IMR-90 (cell line): ENCODE results near the gene F5. TPM values are rescaled to one million over a fixed set of nuclear protein-coding genes. Genes with fewer than 3 reads are reported as not detected.

Experiments used
- ATAC-seq: fragments of 200-7000 bp; cut with Tn5 transposase; 2 replicates; pipeline ENCODE4 v1.9.1; 2020; ENCODE audit warnings: low read depth, mild to moderate bottlenecking, moderate library complexity
- BruUV-seq: library from RNA; stranded (reverse); fragments of 400-500 nt; replicated peaks from 2 replicates; lab custom pipeline; 2021; lab: Mats Ljungman, UMichigan
- CTCF ChIA-PET: fragments of 300-600 bp; formaldehyde crosslinking; extraction: SDS; loops from one replicate; lab custom pipeline; 2021; ENCODE audit warnings: antibody characterized with exemption; lab: Yijun Ruan, JAX
- POLR2A ChIA-PET: fragments of 300-600 bp; sonication (Branson Sonifier 250); formaldehyde crosslinking; loops from one replicate; lab custom pipeline; 2022; ENCODE audit warnings: antibody characterized with exemption; ENCODE audit not compliant: unreplicated experiment; lab: Charles Lee
- DNase-seq: peaks from one replicate; pipeline ENCODE4 v3.0.0; 2013
- H2AFZ ChIP-seq: replicated peaks from 2 replicates; pipeline ENCODE3; 2013; ENCODE audit warnings: low read length, mild to moderate bottlenecking; ENCODE audit not compliant: poor library complexity
- H2AK5ac ChIP-seq: 2 replicates; pipeline ENCODE4 v1.6.1; 2013; ENCODE audit warnings: low read depth, low read length, inconsistent platforms
- H2AK9ac ChIP-seq: replicated peaks from 2 replicates; pipeline ENCODE3; 2013; ENCODE audit warnings: mild to moderate bottlenecking, low read depth, low read length, moderate library complexity; ENCODE audit not compliant: poor library complexity
- H2BK120ac ChIP-seq: 2 replicates; pipeline ENCODE4 v1.6.1; 2013; ENCODE audit warnings: low read depth, low read length, inconsistent platforms
- H2BK15ac ChIP-seq: 3 replicates; pipeline ENCODE4 v1.6.1; 2013; ENCODE audit warnings: low read depth, low read length, inconsistent platforms
- H2BK20ac ChIP-seq: 2 replicates; pipeline ENCODE4 v1.6.1; 2013; ENCODE audit warnings: low read depth, mild to moderate bottlenecking, inconsistent platforms, low read length, moderate library complexity
- H2BK5ac ChIP-seq: 2 replicates; pipeline ENCODE4 v1.6.1; 2013; ENCODE audit warnings: mild to moderate bottlenecking, low read depth, low read length, inconsistent platforms; ENCODE audit not compliant: poor library complexity, severe bottlenecking
- H3K14ac ChIP-seq: replicated peaks from 2 replicates; pipeline ENCODE4 v1.6.1; 2013; ENCODE audit warnings: low read depth, low read length, inconsistent platforms
- H3K18ac ChIP-seq: 2 replicates; pipeline ENCODE4 v1.6.1; 2013; ENCODE audit warnings: low read depth, low read length, control low read depth
- H3K23ac ChIP-seq: 2 replicates; pipeline ENCODE4 v1.6.1; 2013; ENCODE audit warnings: low read depth, low read length, inconsistent platforms
- H3K27ac ChIP-seq: 2 replicates; pipeline ENCODE4 v1.5.1; 2013; ENCODE audit warnings: mild to moderate bottlenecking, control low read depth, low read length; ENCODE audit not compliant: insufficient read depth
- H3K27me3 ChIP-seq: 2 replicates; pipeline ENCODE4 v1.6.1; 2013; ENCODE audit warnings: low read length; ENCODE audit not compliant: control insufficient read depth, insufficient read depth
- H3K36me3 ChIP-seq: 2 replicates; pipeline ENCODE4 v1.6.1; 2013; ENCODE audit warnings: low read length, mixed read lengths; ENCODE audit not compliant: control insufficient read depth, insufficient read depth
- H3K4ac ChIP-seq: 2 replicates; pipeline ENCODE4 v1.6.1; 2013; ENCODE audit warnings: low read depth, low read length, inconsistent platforms
- H3K4me1 ChIP-seq: 2 replicates; pipeline ENCODE4 v1.6.1; 2013; ENCODE audit warnings: low read length, mixed read lengths; ENCODE audit not compliant: control insufficient read depth, insufficient read depth
- H3K4me2 ChIP-seq: 2 replicates; pipeline ENCODE4 v1.6.1; 2013; ENCODE audit warnings: low read depth, mild to moderate bottlenecking, control low read depth, low read length, moderate library complexity
- H3K4me3 ChIP-seq: 2 replicates; pipeline ENCODE4 v1.5.1; 2013; ENCODE audit warnings: low read depth, mild to moderate bottlenecking, control low read depth, low read length, moderate library complexity; ENCODE audit not compliant: insufficient read depth
- H3K56ac ChIP-seq: 2 replicates; pipeline ENCODE4 v1.6.1; 2013; ENCODE audit warnings: low read length, inconsistent platforms; ENCODE audit not compliant: insufficient read depth; ENCODE audit errors: extremely low read depth
- H3K79me1 ChIP-seq, 2 experiments: 2 replicates each; pipeline ENCODE4 v1.6.1; 2013; ENCODE audit warnings: low read length in 2 of 2, inconsistent platforms in 1 of 2, low read depth in 1 of 2
- H3K9ac ChIP-seq: 2 replicates; pipeline ENCODE4 v1.6.1; 2013; ENCODE audit warnings: low read depth, low read length, control low read depth
- H3K9me1 ChIP-seq: 2 replicates; pipeline ENCODE4 v1.6.1; 2013; ENCODE audit warnings: low read length, inconsistent platforms; ENCODE audit not compliant: insufficient read depth
- H3K9me3 ChIP-seq: 2 replicates; pipeline ENCODE4 v1.6.1; 2013; ENCODE audit warnings: low read length; ENCODE audit not compliant: control insufficient read depth, insufficient read depth
- H4K20me1 ChIP-seq: 2 replicates; pipeline ENCODE4 v1.6.1; 2013; ENCODE audit warnings: low read length, inconsistent platforms; ENCODE audit not compliant: insufficient read depth
- H4K5ac ChIP-seq: 2 replicates; pipeline ENCODE4 v1.6.1; 2013; ENCODE audit warnings: mild to moderate bottlenecking, low read depth, low read length, control low read depth
- H4K8ac ChIP-seq, 2 experiments: 2 replicates each; pipeline ENCODE4 v1.6.1; 2013; ENCODE audit warnings: low read depth in 2 of 2, low read length in 2 of 2, control low read depth in 1 of 2, inconsistent platforms in 1 of 2
- H4K91ac ChIP-seq: 2 replicates; pipeline ENCODE4 v1.6.1; 2013; ENCODE audit warnings: low read depth, low read length, inconsistent platforms; ENCODE audit not compliant: insufficient read depth
- MAFK ChIP-seq: IDR thresholded peaks from 2 replicates; pipeline ENCODE4 v1.6.1; 2012; ENCODE audit warnings: low read depth, low read length, improper control_type of control experiment
- MAZ ChIP-seq: IDR thresholded peaks from 2 replicates; pipeline ENCODE4 v1.6.1; 2012; ENCODE audit warnings: low read depth, mild to moderate bottlenecking, low read length, improper control_type of control experiment, moderate library complexity, borderline replicate concordance
- NFE2L2 ChIP-seq: fragments of 150-350 bp; IDR thresholded peaks from 2 replicates; pipeline ENCODE4 v1.6.1; 2016; ENCODE audit warnings: low read depth, mild to moderate bottlenecking, low read length
- RAD21 ChIP-seq: IDR thresholded peaks from 2 replicates; pipeline ENCODE4 v1.6.1; 2012; ENCODE audit warnings: low read length, improper control_type of control experiment
- USF2 ChIP-seq: fragments of 150-350 bp; IDR thresholded peaks from 2 replicates; pipeline ENCODE4 v1.6.1; 2017; ENCODE audit warnings: mild to moderate bottlenecking, antibody characterized with exemption, low read length, low read depth
- dilution Hi-C: fragments of 300-500 bp; cut with HindIII; formaldehyde crosslinking; loops from one replicate; pipeline ENCODE4 v1.14.3; 2018; ENCODE audit warnings: low sequenced_read_pairs; ENCODE audit not compliant: unreplicated experiment
- in situ Hi-C: fragments of 300-500 bp; cut with MboI; formaldehyde crosslinking; loops from 3 replicates; pipeline ENCODE4 v1.14.3; 2019; ENCODE audit warnings: low sequenced_read_pairs, inconsistent platforms, mixed read lengths
- intact Hi-C: fragments of 100-400 bp; cut with micrococcal nuclease; formaldehyde crosslinking; loops from 2 replicates; pipeline ENCODE4 v1.10.0; 2022
- polyA plus RNA-seq, 3 experiments: library from polyadenylated mRNA; depleted of rRNA; stranded (reverse); fragments of >200 nt; gene quantifications; 2 replicates each; pipeline ENCODE4 v1.2.3, GENCODE V29; 2012; ENCODE audit warnings: low replicate concordance in 1 of 3
- total RNA-seq: library from RNA; depleted of rRNA; stranded (reverse); fragments of >200 nt; gene quantifications from 2 replicates; pipeline ENCODE4 v1.2.3, GENCODE V29; 2012

Gene F5
- total and polyA plus RNA-seq, 2 of the 4 experiments (the other 2 are of a cell fraction): not detected

GRCh38 chr1:169624122-169624521, 37.8 kb upstream of the F5 start:
- H3K4me3 ChIP-seq: no peak overlapping the region
- no TSS peak for BruUV-seq
- dilution Hi-C loops: no loop called here
- no peak overlapping the region for H3K18ac ChIP-seq
- intact Hi-C loops: no loop called here
- H3K9me3 ChIP-seq: no peaks in the 10 kb centered on the region
- DNase-seq (no peak), ATAC-seq (no peak)
- in situ Hi-C loops: no loop called here
- H4K8ac ChIP-seq: no peak overlapping the region
- no peak overlapping the region for H2BK15ac ChIP-seq
- H3K36me3 ChIP-seq: no peaks in the 10 kb centered on the region
- no peak overlapping the region for H3K27ac ChIP-seq
- no peak overlapping the region for H2AK5ac ChIP-seq
- H2AK9ac ChIP-seq: no peak overlapping the region
- H2BK120ac ChIP-seq: no peak overlapping the region
- H3K4ac ChIP-seq: no peak overlapping the region
- H4K91ac ChIP-seq: no peak overlapping the region
- H2AFZ ChIP-seq: no peak overlapping the region
- CTCF ChIA-PET: no interaction called here
- H3K9me1 ChIP-seq: no peaks in the 10 kb centered on the region
- H4K20me1 ChIP-seq: no peaks in the 10 kb centered on the region
- POLR2A ChIA-PET: no interaction called here
- H3K79me1 ChIP-seq: no peaks in the 10 kb centered on the region
- H4K5ac ChIP-seq: no peak overlapping the region
- H3K56ac ChIP-seq: no peak overlapping the region
- no peak overlapping the region for H2BK20ac ChIP-seq
- no peak overlapping the region for H3K14ac ChIP-seq
- H3K4me1 ChIP-seq: no peaks in the 10 kb centered on the region
- no peak overlapping the region for H3K4me2 ChIP-seq
- no peak overlapping the region for H3K23ac ChIP-seq
- H2BK5ac ChIP-seq: no peak overlapping the region
- no peak overlapping the region for H3K9ac ChIP-seq
- H3K27me3 ChIP-seq: no peaks in the 10 kb centered on the region
- TF ChIP-seq MAZ (no peak), USF2 (no peak), RAD21 (no peak), NFE2L2 (no peak), MAFK (no peak)
